ENCODE measurements around the gene SPACA5.

Gene SPACA5

GRCh38 chrX:48045410-48046311 is 38.9 kb downstream of the SPACA5 start:
- TF ChIP-seq, protein P1, sequence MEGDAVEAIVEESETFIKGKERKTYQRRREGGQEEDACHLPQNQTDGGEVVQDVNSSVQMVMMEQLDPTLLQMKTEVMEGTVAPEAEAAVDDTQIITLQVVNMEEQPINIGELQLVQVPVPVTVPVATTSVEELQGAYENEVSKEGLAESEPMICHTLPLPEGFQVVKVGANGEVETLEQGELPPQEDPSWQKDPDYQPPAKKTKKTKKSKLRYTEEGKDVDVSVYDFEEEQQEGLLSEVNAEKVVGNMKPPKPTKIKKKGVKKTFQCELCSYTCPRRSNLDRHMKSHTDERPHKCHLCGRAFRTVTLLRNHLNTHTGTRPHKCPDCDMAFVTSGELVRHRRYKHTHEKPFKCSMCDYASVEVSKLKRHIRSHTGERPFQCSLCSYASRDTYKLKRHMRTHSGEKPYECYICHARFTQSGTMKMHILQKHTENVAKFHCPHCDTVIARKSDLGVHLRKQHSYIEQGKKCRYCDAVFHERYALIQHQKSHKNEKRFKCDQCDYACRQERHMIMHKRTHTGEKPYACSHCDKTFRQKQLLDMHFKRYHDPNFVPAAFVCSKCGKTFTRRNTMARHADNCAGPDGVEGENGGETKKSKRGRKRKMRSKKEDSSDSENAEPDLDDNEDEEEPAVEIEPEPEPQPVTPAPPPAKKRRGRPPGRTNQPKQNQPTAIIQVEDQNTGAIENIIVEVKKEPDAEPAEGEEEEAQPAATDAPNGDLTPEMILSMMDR (IDR thresholded peaks at IDR 0.05; ENCODE audit: extremely low read depth, insufficient read depth, missing control alignments): no peak
- no peak for DNase-seq (ENCODE audit: low spot score)
- in situ Hi-C loops (cut with MboI; ENCODE audit: low pct_unique_long_range_greater_than_20kb, low sequenced_read_pairs, unreplicated experiment): no loop called here

GRCh38 chrX:48046846-48047245 is 40.1 kb downstream of the SPACA5 start:
- DNase-seq (ENCODE audit: low spot score): no peak
- in situ Hi-C loops (cut with MboI; ENCODE audit: low pct_unique_long_range_greater_than_20kb, low sequenced_read_pairs, unreplicated experiment): no loop called here

DNA sequence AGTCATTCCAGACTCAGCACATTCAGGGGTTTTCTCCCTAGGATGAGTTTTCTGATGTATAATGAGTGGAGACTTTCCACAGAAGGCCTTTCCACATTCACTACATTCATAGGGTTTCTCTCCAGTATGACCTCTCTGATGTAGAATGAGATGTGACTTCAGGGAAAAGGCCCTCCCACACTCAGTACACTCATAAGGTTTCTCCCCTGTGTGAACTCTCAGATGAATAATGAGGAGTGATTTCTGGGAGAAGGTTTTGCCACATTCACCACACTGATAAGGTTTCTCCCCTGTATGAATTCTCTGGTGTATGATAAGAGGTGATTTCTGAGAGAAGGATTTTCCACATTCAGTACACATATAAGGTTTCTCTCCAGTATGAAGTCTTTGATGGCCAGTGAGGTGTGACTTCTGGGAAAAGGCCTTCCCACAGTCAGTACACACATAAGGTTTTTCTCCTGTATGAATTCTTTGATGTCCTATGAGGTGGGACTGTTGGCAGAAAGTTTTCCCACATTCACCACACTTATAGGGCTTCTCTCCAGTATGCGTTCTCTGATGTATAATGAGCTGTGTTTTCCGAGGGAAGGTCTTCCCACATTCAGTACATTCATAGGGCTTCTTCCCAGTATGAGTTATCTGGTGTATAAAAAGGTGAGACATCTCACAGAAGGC is 52.0 kb downstream of the SPACA5 start:
- no peak for DNase-seq (ENCODE audit: low spot score)
- TF ChIP-seq, protein P1 (IDR thresholded peaks at IDR 0.05; ENCODE audit: extremely low read depth, insufficient read depth, missing control alignments): no peak
- in situ Hi-C loops (cut with MboI; ENCODE audit: low pct_unique_long_range_greater_than_20kb, low sequenced_read_pairs, unreplicated experiment): no loop called here

More at GRCh38 chrX:48046846-48047245, 40.1 kb downstream of the SPACA5 start:
- TF ChIP-seq, protein P1 (IDR thresholded peaks at IDR 0.05; ENCODE audit: extremely low read depth, insufficient read depth, missing control alignments): no peak

DNA sequence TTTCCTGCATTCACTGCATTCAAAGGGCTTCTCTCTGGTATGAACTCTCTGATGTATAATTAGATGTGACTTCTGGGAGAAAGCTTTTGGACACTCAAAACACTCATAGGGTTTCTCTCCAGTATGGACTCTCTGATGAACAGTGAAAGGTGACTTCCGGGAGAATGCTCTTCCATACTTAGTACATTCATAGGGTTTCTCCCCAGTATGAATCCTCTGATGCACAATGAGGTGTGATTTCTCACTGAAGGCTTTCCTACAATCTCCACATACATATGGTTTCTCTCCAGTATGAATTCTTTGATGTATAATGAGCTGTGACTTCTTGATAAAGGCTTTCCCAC is 52.5 kb downstream of the SPACA5 start:
- no peak for DNase-seq (ENCODE audit: low spot score)
- in situ Hi-C loops (cut with MboI; ENCODE audit: low pct_unique_long_range_greater_than_20kb, low sequenced_read_pairs, unreplicated experiment): no loop called here
- TF ChIP-seq, protein P1 (IDR thresholded peaks at IDR 0.05; ENCODE audit: extremely low read depth, insufficient read depth, missing control alignments): no peak

All from GM13977 (cell line).